ENCODE results near the gene PRDX4. TPM values are rescaled to one million over a fixed set of nuclear protein-coding genes. Genes with fewer than 3 reads are reported as not detected.

Gene PRDX4
- total and polyA plus RNA-seq, 2 of the 8 experiments (the other 6 are each of a cell fraction or from before 2014, with no cell fraction given): 130 TPM

- 89% methylated on average over 5 of the region's 5 CpGs; no CpG with 5 or more reads in 1 of the 2 experiments for WGBS, 2 experiments (ENCODE audit: extremely low coverage in 1 of 2, insufficient coverage in 1 of 2, insufficient read length in 1 of 2, insufficient replicate concordance in 2 of 2, low coverage in 1 of 2, low lambda C conversion rate in 2 of 2, missing lambda C conversion rate in 1 of 2)
- POLR2A ChIA-PET (ENCODE audit: partially characterized antibody): no interaction called here
Measured at GRCh38 chrX:23656091-23656490, 11.2 kb upstream of the PRDX4 start.

More at GRCh38 chrX:23656091-23656490, 11.2 kb upstream of the PRDX4 start:
- H2BK20ac ChIP-seq (ENCODE audit: low read length): no peak overlapping the region
- no peaks in the 10 kb centered on the region for H3K23me2 ChIP-seq (ENCODE audit: low read depth, low read length)
- no peak overlapping the region for H3K56ac ChIP-seq (replicated peaks; ENCODE audit: insufficient read length, low read depth, low read length)
- no peak overlapping the region for H2BK15ac ChIP-seq (ENCODE audit: low read length)
- H4K20me1 ChIP-seq (replicated peaks in 1 of 2; ENCODE audit: control insufficient read depth in 1 of 2, insufficient read depth in 2 of 2, low read length in 2 of 2): no peaks in the 10 kb centered on the region
- no peak overlapping the region for H2AFZ ChIP-seq (ENCODE audit: low read length)
- H3K9me3 ChIP-seq (ENCODE audit: insufficient read depth in 2 of 2, low read depth in 1 of 2, low read length in 1 of 2): peaks cover 0 to 5% of the 10 kb centered on the region in 2 experiments; a peak in 1 of 4 replicates
- H3K36me3 ChIP-seq (ENCODE audit: control insufficient read depth in 2 of 4, insufficient read depth in 4 of 4, low read length in 3 of 4): no peaks in the 10 kb centered on the region; a peak in 1 of 8 replicates
- no peak overlapping the region for H2BK12ac ChIP-seq (ENCODE audit: low read depth, low read length)
- CTCF ChIA-PET (ENCODE audit: partially characterized antibody): no interaction called here
- peaks cover 0 to 7% (median 3%) of the 10 kb centered on the region in 4 experiments; a peak in 4 of 7 replicates for H3K4me1 ChIP-seq (replicated peaks in 1 of 4; ENCODE audit: control insufficient read depth in 3 of 4, insufficient read depth in 4 of 4, low read length in 3 of 4)
- no peaks in the 10 kb centered on the region for H3K79me2 ChIP-seq (ENCODE audit: control insufficient read depth in 1 of 2, insufficient read depth in 2 of 2, low read length in 2 of 2)
- H4K5ac ChIP-seq (ENCODE audit: insufficient read length, low read depth, low read length): no peak overlapping the region
- H3K14ac ChIP-seq (ENCODE audit: insufficient read length): no peak overlapping the region
- H3K27me3 ChIP-seq (replicated peaks in 1 of 4; ENCODE audit: control insufficient read depth in 3 of 4, extremely low read depth in 1 of 4, insufficient read depth in 3 of 4, low read length in 3 of 4): no peaks in the 10 kb centered on the region
- no peak overlapping the region for H3K27ac ChIP-seq (ENCODE audit: low read depth, low read length)
- H3K18ac ChIP-seq (ENCODE audit: extremely low read depth, low read length): no peak overlapping the region
- no peak for DNase-seq (ENCODE audit: low read depth in 1 of 2, low spot score in 2 of 2)
- H3K79me1 ChIP-seq (ENCODE audit: low read depth, low read length): no peaks in the 10 kb centered on the region
- no peak for FAIRE-seq
- H3K4ac ChIP-seq (replicated peaks; ENCODE audit: insufficient read length, low read depth, low read length): no peak overlapping the region
- H4K91ac ChIP-seq (replicated peaks; ENCODE audit: insufficient read length, low read length): no peak overlapping the region
- no peak overlapping the region for H3K4me2 ChIP-seq (ENCODE audit: insufficient read depth in 1 of 2, low read depth in 2 of 2, low read length in 2 of 2)
- H3K23ac ChIP-seq (ENCODE audit: insufficient read length): no peak overlapping the region
- no peak overlapping the region for H2AK5ac ChIP-seq (ENCODE audit: low read depth, low read length)
- no peak overlapping the region for H4K8ac ChIP-seq (ENCODE audit: extremely low read depth, insufficient read depth, low read length)
- no peak for TF ChIP-seq YY1 (IDR thresholded peaks at IDR 0.05; ENCODE audit: low read depth, low read length)
- no peak for TF ChIP-seq BRCA1 (IDR thresholded peaks at IDR 0.05; ENCODE audit: low read depth, low read length)
- no peak for TF ChIP-seq E2F6 (IDR thresholded peaks at IDR 0.05)
- TF ChIP-seq HDAC6 (IDR thresholded peaks at IDR 0.05; ENCODE audit: low read depth, low read length): no peak
- no peak for TF ChIP-seq CEBPB (IDR thresholded peaks at IDR 0.05; ENCODE audit: low read depth, low read length)
- TF ChIP-seq SP1 (IDR thresholded peaks at IDR 0.05; ENCODE audit: low read depth, low read length): no peak
- TF ChIP-seq ATF3 (IDR thresholded peaks at IDR 0.05; ENCODE audit: insufficient read depth, low read depth, low read length): no peak
- TF ChIP-seq HDAC2 (IDR thresholded peaks at IDR 0.05; ENCODE audit: borderline replicate concordance in 1 of 2, low read depth in 2 of 2, low read length in 2 of 2): no peak
- no peak for TF ChIP-seq TAF1 (IDR thresholded peaks at IDR 0.05; ENCODE audit: low read depth, low read length)
- H2BK5ac ChIP-seq (ENCODE audit: low read depth, low read length): no peak overlapping the region
- H3K4me3 ChIP-seq (ENCODE audit: extremely low read depth in 1 of 4, insufficient read depth in 2 of 4, low read depth in 3 of 4, low read length in 4 of 4): no peak overlapping the region
- no peak overlapping the region for H3K9ac ChIP-seq (replicated peaks in 1 of 4; ENCODE audit: extremely low read depth in 1 of 4, low read depth in 3 of 4, low read length in 3 of 4)
- H2BK120ac ChIP-seq (replicated peaks; ENCODE audit: low read depth, low read length): no peak overlapping the region

Data from H1 (cell line).